Measurements from ENCODE around the gene KCNQ1.

KCNQ1 gene

GRCh38 chr11:2444821-2445745 is at the start of gene KCNQ1:
TSS of gene KCNQ1 (plus strand) at chr11:2445008. CDS start at chr11:2445099, 91 bp downstream.
- peak in 1 of 2 donors; percentile 20 for DNase-seq (ENCODE audit: low read depth in 1 of 2, low spot score in 1 of 2)

- DNase-seq (ENCODE audit: low read depth in 1 of 2, low spot score in 1 of 2), result no peak
Observed at GRCh38 chr11:2395211-2395730, 49.5 kb upstream of the KCNQ1 start.

GRCh38 chr11:2395856-2396255 is 49.0 kb upstream of the KCNQ1 start:
- DNase-seq (ENCODE audit: low read depth in 1 of 2, low spot score in 1 of 2), result no peak

- DNase-seq (ENCODE audit: low read depth in 1 of 2, low spot score in 1 of 2), result no peak
Observed at GRCh38 chr11:2396471-2396870, 48.3 kb upstream of the KCNQ1 start.

GRCh38 chr11:2397005-2397404 is 47.8 kb upstream of the KCNQ1 start:
- no peak for DNase-seq (ENCODE audit: low read depth in 1 of 2, low spot score in 1 of 2)

GRCh38 chr11:2398664-2399355 is 46.0 kb upstream of the KCNQ1 start:
- DNase-seq (ENCODE audit: low read depth in 1 of 2, low spot score in 1 of 2), result no peak

GRCh38 chr11:2399488-2400068 is 45.2 kb upstream of the KCNQ1 start:
- no peak for DNase-seq (ENCODE audit: low read depth in 1 of 2, low spot score in 1 of 2)

- DNase-seq (ENCODE audit: low read depth in 1 of 2, low spot score in 1 of 2), result peak; percentile 99
Observed at GRCh38 chr11:2400069-2400761, 44.6 kb upstream of the KCNQ1 start, which contains the start of gene TSSC4. TSS of gene TSSC4 (plus strand) at chr11:2400750. CDS start at chr11:2402634, 1,884 bp downstream.

GRCh38 chr11:2400762-2401435 is 43.9 kb upstream of the KCNQ1 start:
- DNase-seq (ENCODE audit: low read depth in 1 of 2, low spot score in 1 of 2), result no peak

GRCh38 chr11:2401436-2401984 is 43.3 kb upstream of the KCNQ1 start:
- no peak for DNase-seq (ENCODE audit: low read depth in 1 of 2, low spot score in 1 of 2)

- no peak for DNase-seq (ENCODE audit: low read depth in 1 of 2, low spot score in 1 of 2)
Observed at GRCh38 chr11:2402106-2402505, 42.7 kb upstream of the KCNQ1 start.

- no peak for DNase-seq (ENCODE audit: low read depth in 1 of 2, low spot score in 1 of 2)
Observed at GRCh38 chr11:2402890-2403645, 41.7 kb upstream of the KCNQ1 start.

GRCh38 chr11:2404735-2405196 is 40.0 kb upstream of the KCNQ1 start:
- DNase-seq (ENCODE audit: low read depth in 1 of 2, low spot score in 1 of 2), result no peak

- no peak for DNase-seq (ENCODE audit: low read depth in 1 of 2, low spot score in 1 of 2)
Observed at GRCh38 chr11:2406451-2406850, 38.4 kb upstream of the KCNQ1 start.

GRCh38 chr11:2406878-2407410 is 37.9 kb upstream of the KCNQ1 start:
- no peak for DNase-seq (ENCODE audit: low read depth in 1 of 2, low spot score in 1 of 2)

GRCh38 chr11:2408671-2409070 is 36.1 kb upstream of the KCNQ1 start:
- DNase-seq (ENCODE audit: low read depth in 1 of 2, low spot score in 1 of 2), result no peak

- DNase-seq (ENCODE audit: low read depth in 1 of 2, low spot score in 1 of 2), result no peak
Observed at GRCh38 chr11:2409126-2409525, 35.7 kb upstream of the KCNQ1 start.

GRCh38 chr11:2409611-2410468 is 35.0 kb upstream of the KCNQ1 start:
- no peak for DNase-seq (ENCODE audit: low read depth in 1 of 2, low spot score in 1 of 2)
